ENCODE data around the gene ARHGEF19. TPM values are rescaled to one million over a fixed set of nuclear protein-coding genes. Genes with fewer than 3 reads are reported as not detected.
"Not testable (repeated sequence)": the region's sequence is repeated elsewhere in the genome, so short reads cannot be mapped to it uniquely, and the experiment has no call there.

Gene ARHGEF19
- total RNA-seq, 2 experiments from 2014 or later, result 5.3 to 6.0 TPM

- H3K27ac Mint-ChIP-seq, result no peak overlapping the region
- no peaks in the 10 kb centered on the region for H3K27me3 Mint-ChIP-seq
- ATAC-seq (no peak), DNase-seq (no peak)
- H3K9me3 Mint-ChIP-seq (ENCODE audit: low read depth), result no peaks in the 10 kb centered on the region
- peaks cover 5% of the 10 kb centered on the region for H3K4me1 Mint-ChIP-seq
- H3K4me3 Mint-ChIP-seq, result no peak overlapping the region
- no peaks in the 10 kb centered on the region for H3K36me3 Mint-ChIP-seq
- CTCF ChIA-PET, result interaction anchor here (0.7 to 3.8 kb wide), 10 partner anchors 13 to 197 kb away, joined by 3 to 21 read pairs (median 7); partner anchors contain the start of gene CPLANE2
These were observed 8.2 kb downstream of the ARHGEF19 start for GRCh38 chr1:16204216-16204615.

GRCh38 chr1:16203550-16203949 lies 8.9 kb downstream of the ARHGEF19 start:
- no peak for ATAC-seq
- Mint-ChIP-seq H3K27ac (no peak overlapping the region), H3K36me3 (no peaks in the 10 kb centered on the region), H3K27me3 (no peaks in the 10 kb centered on the region), H3K4me1 (peaks cover 10% of the 10 kb centered on the region), H3K9me3 (ENCODE audit: low read depth) (no peaks in the 10 kb centered on the region), H3K4me3 (no peak overlapping the region)
- CTCF ChIA-PET, result interaction anchor here (0.7 to 3.8 kb wide), 9 partner anchors 13 to 196 kb away, joined by 3 to 16 read pairs (median 6); partner anchors contain the start of gene CPLANE2
- DNase-seq, result no peak

- Mint-ChIP-seq H3K4me1 (peaks cover 12% of the 10 kb centered on the region), H3K36me3 (no peaks in the 10 kb centered on the region), H3K27me3 (no peaks in the 10 kb centered on the region), H3K27ac (no peak overlapping the region), H3K9me3 (ENCODE audit: low read depth) (no peaks in the 10 kb centered on the region), H3K4me3 (no peak overlapping the region)
- no peak for ATAC-seq
- CTCF ChIA-PET, result interaction anchor here (1.2 to 3.8 kb wide), 6 partner anchors 14 to 133 kb away, joined by 4 to 13 read pairs (median 6); partner anchors contain the start of gene CPLANE2
- no peak for DNase-seq
These were observed 9.9 kb downstream of the ARHGEF19 start for GRCh38 chr1:16202281-16203210.

- H3K9me3 Mint-ChIP-seq (ENCODE audit: low read depth), result no peaks in the 10 kb centered on the region
- DNase-seq, result no peak
- CTCF ChIA-PET, result interaction anchor here (1.6 to 1.7 kb wide), 2 partner anchors 12 to 121 kb away, joined by 4 to 7 read pairs; no protein-coding TSS in a partner anchor
- peaks cover 6% of the 10 kb centered on the region for H3K4me1 Mint-ChIP-seq
- H3K27me3 Mint-ChIP-seq, result peaks cover 5% of the 10 kb centered on the region
- no peaks in the 10 kb centered on the region for H3K36me3 Mint-ChIP-seq
- ATAC-seq, result no peak
- no peak overlapping the region for H3K4me3 Mint-ChIP-seq
- no peak overlapping the region for H3K27ac Mint-ChIP-seq
These were observed 12.8 kb downstream of the ARHGEF19 start for GRCh38 chr1:16199700-16200099.

GRCh38 chr1:16199157-16199501 lies 13.3 kb downstream of the ARHGEF19 start:
- H3K27ac Mint-ChIP-seq, result no peak overlapping the region
- peaks cover 5% of the 10 kb centered on the region for H3K27me3 Mint-ChIP-seq
- CTCF ChIA-PET, result interaction anchor here (1.6 to 1.7 kb wide), 2 partner anchors 12 to 120 kb away, joined by 4 to 7 read pairs; no protein-coding TSS in a partner anchor
- H3K9me3 Mint-ChIP-seq (ENCODE audit: low read depth), result no peaks in the 10 kb centered on the region
- ATAC-seq, result no peak
- H3K4me1 Mint-ChIP-seq, result peaks cover 6% of the 10 kb centered on the region
- DNase-seq, result no peak
- H3K4me3 Mint-ChIP-seq, result no peak overlapping the region
- no peaks in the 10 kb centered on the region for H3K36me3 Mint-ChIP-seq

GRCh38 chr1:16198444-16199156 lies 13.9 kb downstream of the ARHGEF19 start:
- CTCF ChIA-PET, result interaction anchor here (1.6 to 1.7 kb wide), 2 partner anchors 11 to 120 kb away, joined by 4 to 7 read pairs; no protein-coding TSS in a partner anchor
- no peaks in the 10 kb centered on the region for H3K36me3 Mint-ChIP-seq
- H3K9me3 Mint-ChIP-seq (ENCODE audit: low read depth), result no peaks in the 10 kb centered on the region
- peaks cover 6% of the 10 kb centered on the region for H3K4me1 Mint-ChIP-seq
- ATAC-seq (no peak), DNase-seq (no peak)
- H3K27me3 Mint-ChIP-seq, result peaks cover 5% of the 10 kb centered on the region
- H3K27ac Mint-ChIP-seq, result no peak overlapping the region
- no peak overlapping the region for H3K4me3 Mint-ChIP-seq

- DNase-seq, result no peak
- H3K27ac Mint-ChIP-seq, result no peak overlapping the region
- CTCF ChIA-PET, result no interaction called here
- H3K4me1 Mint-ChIP-seq, result peaks cover 6% of the 10 kb centered on the region
- H3K27me3 Mint-ChIP-seq, result peaks cover 5% of the 10 kb centered on the region
- H3K36me3 Mint-ChIP-seq, result no peaks in the 10 kb centered on the region
- H3K9me3 Mint-ChIP-seq (ENCODE audit: low read depth), result no peaks in the 10 kb centered on the region
- H3K4me3 Mint-ChIP-seq, result no peak overlapping the region
- no peak for ATAC-seq
These were observed 15.6 kb downstream of the ARHGEF19 start for GRCh38 chr1:16196874-16197273.

GRCh38 chr1:16196139-16196538 lies 16.3 kb downstream of the ARHGEF19 start:
- H3K4me3 Mint-ChIP-seq; H3K36me3 Mint-ChIP-seq; DNase-seq; CTCF ChIA-PET; H3K4me1 Mint-ChIP-seq; H3K27me3 Mint-ChIP-seq; ATAC-seq; H3K27ac Mint-ChIP-seq; H3K9me3 Mint-ChIP-seq (ENCODE audit: low read depth): not testable (repeated sequence)

GRCh38 chr1:16195518-16195905 lies 16.9 kb downstream of the ARHGEF19 start:
- H3K27me3 Mint-ChIP-seq, result peaks cover 5% of the 10 kb centered on the region
- H3K36me3 Mint-ChIP-seq, result no peaks in the 10 kb centered on the region
- DNase-seq (no peak), ATAC-seq (no peak)
- H3K9me3 Mint-ChIP-seq (ENCODE audit: low read depth), result no peaks in the 10 kb centered on the region
- no peak overlapping the region for H3K27ac Mint-ChIP-seq
- peaks cover 6% of the 10 kb centered on the region for H3K4me1 Mint-ChIP-seq
- CTCF ChIA-PET, result no interaction called here
- H3K4me3 Mint-ChIP-seq, result no peak overlapping the region

- peaks cover 2% of the 10 kb centered on the region for H3K4me1 Mint-ChIP-seq
- no peaks in the 10 kb centered on the region for H3K36me3 Mint-ChIP-seq
- no peak overlapping the region for H3K4me3 Mint-ChIP-seq
- no peak for DNase-seq
- H3K27ac Mint-ChIP-seq, result no peak overlapping the region
- H3K9me3 Mint-ChIP-seq (ENCODE audit: low read depth), result no peaks in the 10 kb centered on the region
- no peak for ATAC-seq
- peaks cover 16% of the 10 kb centered on the region for H3K27me3 Mint-ChIP-seq
- CTCF ChIA-PET, result interaction anchor here (1.2 to 12.5 kb wide), 3 partner anchors 50 to 110 kb away, joined by 3 to 259 read pairs (median 3); no protein-coding TSS in a partner anchor
These were observed 20.4 kb downstream of the ARHGEF19 start for GRCh38 chr1:16191916-16192546.

- H3K9me3 Mint-ChIP-seq (ENCODE audit: low read depth), result no peaks in the 10 kb centered on the region
- H3K27me3 Mint-ChIP-seq, result peaks cover 16% of the 10 kb centered on the region
- DNase-seq (no peak), ATAC-seq (no peak)
- H3K27ac Mint-ChIP-seq, result no peak overlapping the region
- CTCF ChIA-PET, result interaction anchor here (0.6 to 12.5 kb wide), 3 partner anchors 51 to 175 kb away, joined by 3 to 259 read pairs (median 3); no protein-coding TSS in a partner anchor
- no peak overlapping the region for H3K4me3 Mint-ChIP-seq
- no peaks in the 10 kb centered on the region for H3K36me3 Mint-ChIP-seq
- peaks cover 2% of the 10 kb centered on the region for H3K4me1 Mint-ChIP-seq
These were observed 21.1 kb downstream of the ARHGEF19 start for GRCh38 chr1:16191309-16191708.

- Mint-ChIP-seq H3K36me3 (no peaks in the 10 kb centered on the region), H3K27me3 (peaks cover 12% of the 10 kb centered on the region), H3K9me3 (ENCODE audit: low read depth) (no peaks in the 10 kb centered on the region), H3K27ac (no peak overlapping the region), H3K4me3 (no peak overlapping the region), H3K4me1 (peaks cover 2% of the 10 kb centered on the region)
- ATAC-seq (no peak), DNase-seq (no peak)
- CTCF ChIA-PET, result interaction anchor here (0.8 to 12.5 kb wide), 4 partner anchors 54 to 115 kb away, joined by 3 to 259 read pairs (median 16); no protein-coding TSS in a partner anchor
These were observed 22.4 kb downstream of the ARHGEF19 start for GRCh38 chr1:16189921-16190621.

All from activated CD8-positive, alpha-beta memory T cell treated with anti-CD3 and anti-CD28 coated beads, Interleukin-2, amount 10 ng/mL, durations not matched to agents 7 days and 5 days (primary cell).